ENCODE measurements around the gene FZD8.
"Not testable (repeated sequence)": the region's sequence is repeated elsewhere in the genome, so short reads cannot be mapped to it uniquely, and the experiment has no call there.

FZD8 gene, protein sequence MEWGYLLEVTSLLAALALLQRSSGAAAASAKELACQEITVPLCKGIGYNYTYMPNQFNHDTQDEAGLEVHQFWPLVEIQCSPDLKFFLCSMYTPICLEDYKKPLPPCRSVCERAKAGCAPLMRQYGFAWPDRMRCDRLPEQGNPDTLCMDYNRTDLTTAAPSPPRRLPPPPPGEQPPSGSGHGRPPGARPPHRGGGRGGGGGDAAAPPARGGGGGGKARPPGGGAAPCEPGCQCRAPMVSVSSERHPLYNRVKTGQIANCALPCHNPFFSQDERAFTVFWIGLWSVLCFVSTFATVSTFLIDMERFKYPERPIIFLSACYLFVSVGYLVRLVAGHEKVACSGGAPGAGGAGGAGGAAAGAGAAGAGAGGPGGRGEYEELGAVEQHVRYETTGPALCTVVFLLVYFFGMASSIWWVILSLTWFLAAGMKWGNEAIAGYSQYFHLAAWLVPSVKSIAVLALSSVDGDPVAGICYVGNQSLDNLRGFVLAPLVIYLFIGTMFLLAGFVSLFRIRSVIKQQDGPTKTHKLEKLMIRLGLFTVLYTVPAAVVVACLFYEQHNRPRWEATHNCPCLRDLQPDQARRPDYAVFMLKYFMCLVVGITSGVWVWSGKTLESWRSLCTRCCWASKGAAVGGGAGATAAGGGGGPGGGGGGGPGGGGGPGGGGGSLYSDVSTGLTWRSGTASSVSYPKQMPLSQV

DNA sequence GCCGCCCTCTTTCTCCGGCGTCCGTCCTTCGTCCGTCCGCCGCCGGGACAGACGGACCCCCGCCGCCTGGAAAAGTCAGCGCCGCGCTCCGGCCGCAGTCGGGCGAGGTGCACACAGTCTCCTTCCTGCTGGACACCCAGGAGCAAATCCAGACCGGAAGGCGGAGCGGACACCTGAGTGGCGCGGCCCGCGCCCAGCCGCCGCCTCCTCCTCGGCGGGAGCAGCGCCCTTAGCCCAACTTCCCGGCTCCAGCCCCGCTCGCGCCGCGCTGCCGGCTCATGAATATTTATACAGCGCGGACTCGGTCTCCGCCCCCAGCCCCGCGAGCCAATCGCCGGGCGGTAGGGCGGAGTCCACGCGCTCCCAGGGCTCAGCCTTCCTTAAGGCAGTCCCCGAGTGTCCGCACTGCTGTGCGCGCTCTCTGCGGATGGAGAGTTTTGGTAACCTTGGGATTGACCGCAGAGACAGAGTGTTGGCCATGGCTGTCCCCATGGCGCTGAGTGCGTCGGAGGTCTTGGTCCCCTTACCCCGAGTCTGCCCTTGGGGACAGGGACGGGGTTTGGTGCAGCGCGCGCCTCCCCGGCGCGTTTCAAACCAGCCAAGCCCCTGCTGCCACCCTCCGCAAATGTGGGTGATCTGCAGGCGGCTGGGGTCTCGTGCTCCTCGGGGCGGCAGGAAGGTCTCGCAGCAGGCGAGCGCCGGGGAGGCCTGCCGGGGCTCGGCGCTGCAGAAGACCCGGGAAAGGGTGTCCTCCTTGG, at the start of gene FZD8:
FZD8 (minus strand) TSS at position 262 of the 758 bp plus-strand sequence. CDS start 867 bp downstream, outside the sequence.
- peak in 5 of 6 experiments; percentile 47 to 67 (median 55) for DNase-seq

DNA sequence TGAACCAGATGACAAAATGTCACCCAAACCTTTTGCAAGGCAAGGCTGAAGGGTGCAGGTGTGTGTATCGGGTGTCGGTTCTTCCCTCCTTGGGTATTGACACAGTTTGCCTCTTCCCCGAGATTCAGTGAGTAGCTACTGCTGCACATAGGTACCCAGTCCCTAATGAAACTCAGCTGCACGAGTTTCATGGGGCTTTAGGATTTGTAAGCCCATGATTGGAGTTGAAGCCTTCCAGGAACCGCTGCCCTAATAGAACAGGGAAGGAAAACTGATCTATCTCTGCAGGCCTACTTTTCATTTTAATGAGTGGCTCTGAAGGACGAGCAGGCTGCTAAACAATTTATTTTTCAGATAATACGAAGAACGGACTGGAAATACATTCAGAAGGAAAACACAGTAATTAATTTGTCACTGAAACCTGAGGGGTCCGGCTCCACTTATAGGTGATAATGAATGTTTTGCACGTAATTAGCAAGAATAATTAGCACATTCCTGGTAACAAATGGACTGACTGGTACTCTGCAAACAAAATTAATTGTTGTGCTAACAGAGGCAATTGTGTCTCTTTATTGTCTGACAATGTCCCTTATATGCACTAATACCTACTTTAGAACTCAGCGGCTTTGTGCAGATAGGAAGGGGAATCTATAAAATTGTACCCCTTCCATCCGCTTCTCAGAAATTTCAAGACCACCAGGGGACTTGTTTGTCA, 49.6 kb upstream of the FZD8 start:
- no peak for DNase-seq

- no peak for DNase-seq
Observed at GRCh38 chr10:35690534-35690933, 48.4 kb upstream of the FZD8 start.

DNA sequence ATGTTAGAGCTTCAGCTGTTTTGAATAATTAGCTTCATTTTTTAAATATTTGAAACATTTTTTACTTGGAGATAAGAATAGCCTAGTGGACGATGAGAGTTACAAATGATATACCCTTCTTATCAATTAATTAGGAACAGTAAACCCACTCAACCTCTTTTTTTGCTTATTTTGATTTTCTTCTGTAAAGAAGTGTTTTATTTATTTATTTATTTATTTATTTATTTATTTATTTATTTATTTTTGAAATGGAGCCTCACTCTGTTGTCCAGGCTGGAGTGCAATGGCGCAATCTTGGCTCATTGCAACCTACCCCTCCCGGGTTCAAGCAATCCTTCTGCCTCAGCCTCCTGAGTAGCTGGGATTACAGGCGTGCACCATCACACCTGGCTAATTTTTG, 43.8 kb upstream of the FZD8 start:
- not testable (repeated sequence) for DNase-seq

DNA sequence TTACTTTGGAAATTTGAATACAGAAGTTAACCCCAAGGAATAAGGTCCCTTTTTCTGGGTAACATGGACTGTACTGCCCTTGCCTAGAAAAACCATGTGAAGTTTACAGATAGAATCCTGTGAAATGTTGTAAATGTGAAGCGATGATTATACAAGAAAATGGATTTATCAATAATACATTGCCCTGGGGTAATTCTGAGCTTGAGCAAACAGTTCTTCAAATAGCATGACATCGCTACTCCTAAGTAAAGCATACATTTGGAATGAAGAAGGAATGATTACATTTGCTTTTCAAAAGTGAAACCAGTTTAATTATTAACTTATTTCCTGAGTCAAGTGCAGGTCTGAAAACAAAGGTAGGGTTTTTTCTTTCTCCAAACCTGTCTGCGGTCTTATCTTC, 43.3 kb upstream of the FZD8 start:
- no peak for DNase-seq

DNA sequence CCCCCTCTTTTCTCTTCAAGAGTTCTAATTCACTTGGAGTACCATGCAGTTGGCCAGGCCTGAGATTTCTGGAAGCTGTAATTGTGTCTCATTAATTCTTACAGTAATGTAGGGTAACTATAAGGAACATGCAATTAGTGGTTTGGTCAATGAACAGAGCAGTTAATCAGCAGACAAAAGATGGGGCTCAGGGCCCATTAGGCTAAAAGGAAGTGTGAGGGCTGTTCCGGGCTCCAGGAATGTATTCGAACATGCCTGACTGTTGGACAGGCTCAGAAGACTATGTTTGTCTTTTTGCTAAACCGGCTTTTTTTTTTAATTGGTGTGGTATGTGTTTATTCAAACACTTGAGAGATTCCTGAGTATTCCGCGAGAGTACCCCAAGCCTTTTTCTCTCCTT, 42.5 kb upstream of the FZD8 start:
- DNase-seq = no peak

- DNase-seq = no peak
Observed at GRCh38 chr10:35675846-35676245, 33.8 kb upstream of the FZD8 start.

DNA sequence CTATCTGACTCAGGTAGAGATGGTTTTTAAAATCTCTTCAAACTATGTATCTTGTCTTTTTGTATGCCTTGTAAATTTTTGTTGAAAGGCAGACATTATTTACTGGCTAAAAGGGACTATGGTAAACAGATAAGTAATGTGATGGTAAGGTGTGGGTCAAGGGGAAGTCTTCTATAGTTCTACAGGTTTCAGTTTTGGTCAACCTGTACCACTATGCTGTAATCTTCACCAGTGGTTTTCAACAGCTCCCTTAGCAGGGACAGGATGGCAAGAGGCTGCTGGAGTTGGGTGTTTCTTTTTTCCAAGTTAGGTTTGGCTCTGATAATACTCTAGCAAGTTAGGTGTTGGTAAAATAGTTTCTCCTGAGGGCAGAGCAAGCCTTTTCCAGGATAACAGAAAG, 32.7 kb upstream of the FZD8 start:
- DNase-seq = no peak

GRCh38 chr10:35668865-35669650, 27.0 kb upstream of the FZD8 start:
- no peak for DNase-seq

DNA sequence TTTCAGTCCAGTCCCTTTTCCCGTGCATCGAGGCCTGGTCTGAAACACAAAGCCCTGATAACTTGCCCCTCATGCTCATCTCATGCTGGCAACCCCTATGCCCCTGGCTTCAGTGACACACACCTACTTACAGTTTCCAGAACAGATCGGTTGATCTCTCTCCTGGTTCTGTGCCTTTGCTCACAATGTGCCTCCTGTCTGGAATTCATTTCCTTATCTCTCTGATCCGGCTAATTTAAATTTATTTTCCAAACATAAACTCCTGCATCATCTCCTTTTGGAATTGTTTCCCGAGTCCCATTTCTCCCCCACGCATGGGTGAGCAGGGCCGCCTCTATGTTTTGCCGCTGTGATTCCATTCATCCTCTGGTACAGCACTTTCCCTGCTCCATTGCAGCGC, 25.9 kb upstream of the FZD8 start:
- DNase-seq = no peak

- no peak for DNase-seq
Observed at GRCh38 chr10:35667270-35667889, 25.3 kb upstream of the FZD8 start.

DNA sequence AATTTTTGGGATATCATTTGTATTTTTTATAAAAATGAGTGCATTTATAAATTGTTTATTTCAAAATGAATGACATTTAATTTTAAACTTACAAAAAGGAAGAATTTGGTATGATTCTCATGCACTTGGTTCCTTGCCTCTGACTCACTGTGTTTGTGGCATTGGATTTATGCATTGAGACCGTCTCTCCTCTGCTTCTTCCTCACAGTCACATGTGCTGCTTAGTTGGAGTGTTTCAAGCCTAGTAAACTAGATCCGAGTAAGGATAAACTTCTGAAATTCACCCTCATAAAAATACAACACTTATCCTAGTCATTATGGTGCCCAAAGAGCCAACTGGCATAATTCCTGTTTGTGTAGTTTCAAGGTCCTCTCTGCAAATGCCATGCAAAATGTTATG, 19.1 kb upstream of the FZD8 start:
- no peak for DNase-seq

- DNase-seq = no peak
Observed at GRCh38 chr10:35659456-35659855, 17.4 kb upstream of the FZD8 start.

GRCh38 chr10:35657621-35658020, 15.5 kb upstream of the FZD8 start:
- no peak for DNase-seq

DNA sequence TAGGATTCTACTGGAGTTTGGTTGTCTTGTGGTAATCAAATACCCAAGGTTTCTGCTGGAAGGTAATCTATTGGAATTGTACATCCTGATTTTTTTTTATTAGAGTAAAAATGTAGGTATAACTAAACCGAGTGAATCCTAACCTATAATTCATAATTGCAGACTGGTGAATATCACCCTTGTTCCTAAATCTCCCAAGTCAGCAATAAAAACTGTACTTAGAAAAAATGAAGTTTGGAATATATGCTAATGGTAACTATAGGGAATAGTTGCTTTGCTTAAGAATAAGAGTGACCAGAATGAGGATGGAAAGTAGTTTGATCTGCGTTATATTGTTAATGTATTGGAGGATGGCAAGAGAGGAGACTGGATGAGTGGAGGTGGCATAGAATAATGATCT, 10.7 kb upstream of the FZD8 start:
- DNase-seq = no peak

- DNase-seq = no peak
Observed at GRCh38 chr10:35650894-35651293, 8.8 kb upstream of the FZD8 start.

GRCh38 chr10:35644050-35644950, 2.2 kb upstream of the FZD8 start:
- no peak for DNase-seq

- DNase-seq = peak in 4 of 6 experiments; percentile 2 to 21 (median 12)
Observed at GRCh38 chr10:35643151-35644049, 1.3 kb upstream of the FZD8 start.

GRCh38 chr10:35642793-35643114, 658 bp upstream of the FZD8 start:
- DNase-seq = no peak

- DNase-seq = no peak
Observed at GRCh38 chr10:35641676-35642034, 441 bp downstream of the FZD8 start.

Measured in stimulated activated naive CD4-positive, alpha-beta T cell (primary cell).